Loucy (cell line): ENCODE measurements around the gene GRAMD4.

Source experiments
- CTCF ChIP-seq: fragments of 200-600 bp; sonication (generic); conservative IDR thresholded peaks from 2 replicates; pipeline ENCODE4 v1.5.1; 2014; ENCODE audit warnings: mild to moderate bottlenecking, antibody characterized with exemption, low read length
- EZH2phosphoT487 ChIP-seq: fragments of 200-600 bp; IDR thresholded peaks from 2 replicates; pipeline ENCODE4 v1.6.1; 2018; ENCODE audit warnings: antibody characterized with exemption, mild to moderate bottlenecking, moderate library complexity, borderline replicate concordance

- TF ChIP-seq CTCF: no peak
- TF ChIP-seq EZH2phosphoT487: no peak
Observed at GRCh38 chr22:46652847-46653331, 32.7 kb downstream of the GRAMD4 start.
